AG04449 (cell line): ENCODE data around the gene LCOR.

ENCODE experiments used
- CTCF ChIA-PET: fragments of 350-600 bp; formaldehyde crosslinking; extraction: SDS; loops from one replicate; lab custom pipeline; 2021; ENCODE audit warnings: antibody characterized with exemption; lab: Yijun Ruan, JAX
- POLR2A ChIA-PET: fragments of 400-600, 350-600 bp; formaldehyde crosslinking; extraction: SDS; loops from one replicate; lab custom pipeline; 2020; ENCODE audit warnings: antibody characterized with exemption, inconsistent platforms; lab: Yijun Ruan, JAX
- DNase-seq: peaks from one replicate; pipeline ENCODE4 v3.0.0-alpha.2; 2010; ENCODE audit warnings: low read depth, low spot score
- H3K4me3 ChIP-seq: 2 replicates; pipeline ENCODE4 v1.5.1; 2011; ENCODE audit warnings: low read depth, mild to moderate bottlenecking, control low read depth, low read length
- CTCF ChIP-seq: IDR thresholded peaks from one replicate; pipeline ENCODE4 v1.5.1; 2011; ENCODE audit warnings: mild to moderate bottlenecking, moderate library complexity, low read length, control low read depth, inconsistent platforms; ENCODE audit not compliant: insufficient read depth; ENCODE audit errors: missing control alignments

The LCOR gene

GRCh38 chr10:96949039-96949683 lies 117.1 kb downstream of the LCOR start:
- H3K4me3 ChIP-seq: no peak overlapping the region
- TF ChIP-seq CTCF: no peak
- DNase-seq: no peak
- ChIA-PET CTCF (interaction anchor here (0.8 kb wide), 1 partner anchor 73 kb away, joined by 3 read pairs; no protein-coding TSS in a partner anchor), POLR2A (no interaction called here)

- CTCF ChIA-PET: no interaction called here
- POLR2A ChIA-PET: no interaction called here
- no peak overlapping the region for H3K4me3 ChIP-seq
- no peak for TF ChIP-seq CTCF
- no peak for DNase-seq
Measured at GRCh38 chr10:96951954-96952353, 119.9 kb downstream of the LCOR start.

GRCh38 chr10:96955794-96956193 lies 123.7 kb downstream of the LCOR start:
- no peak overlapping the region for H3K4me3 ChIP-seq
- no peak for TF ChIP-seq CTCF
- DNase-seq: no peak
- POLR2A ChIA-PET: no interaction called here
- CTCF ChIA-PET: interaction anchor here (1.0 to 1.2 kb wide), 2 partner anchors 15 to 44 kb away, joined by 3 read pairs; no protein-coding TSS in a partner anchor

GRCh38 chr10:96958071-96958470 lies 126.0 kb downstream of the LCOR start:
- DNase-seq: no peak
- ChIA-PET POLR2A (no interaction called here), CTCF (interaction anchor here (1.3 kb wide), 1 partner anchor 35 kb away, joined by 3 read pairs; no protein-coding TSS in a partner anchor)
- TF ChIP-seq CTCF: no peak
- no peak overlapping the region for H3K4me3 ChIP-seq

GRCh38 chr10:96959733-96960132 lies 127.6 kb downstream of the LCOR start:
- H3K4me3 ChIP-seq: no peak overlapping the region
- no peak for TF ChIP-seq CTCF
- ChIA-PET POLR2A (no interaction called here), CTCF (interaction anchor here (1.1 kb wide), 1 partner anchor 251 kb away, joined by 3 read pairs; no protein-coding TSS in a partner anchor)
- DNase-seq: no peak

GRCh38 chr10:96960872-96961271 lies 128.8 kb downstream of the LCOR start:
- CTCF ChIA-PET: interaction anchor here (0.8 kb wide), 1 partner anchor 64 kb away, joined by 4 read pairs; no protein-coding TSS in a partner anchor
- DNase-seq: no peak
- no peak overlapping the region for H3K4me3 ChIP-seq

More at GRCh38 chr10:96960872-96961271, 128.8 kb downstream of the LCOR start:
- POLR2A ChIA-PET: no interaction called here
- no peak for TF ChIP-seq CTCF
